Liver (tissue), 9 donors: Measurements from ENCODE around the gene CTPS2. TPM values are rescaled to one million over a fixed set of nuclear protein-coding genes. Genes with fewer than 3 reads are reported as not detected.

ENCODE experiments used
- DNase-seq: peaks from one replicate; pipeline ENCODE4 v3.0.0-alpha.2; 2017; ENCODE audit warnings: low spot score
- H3K27ac ChIP-seq, 2 donors: one replicate each; pipeline ENCODE4 v1.7.0; 2013; ENCODE audit warnings: inconsistent platforms in 2 of 2, low read length in 2 of 2, control low read depth in 1 of 2, low read depth in 1 of 2, mild to moderate bottlenecking in 1 of 2
- H3K27me3 ChIP-seq, 4 donors: one replicate each; pipeline versions ENCODE4 v1.6.1 to v1.7.0; 2013; ENCODE audit warnings: low read length in 3 of 4, inconsistent platforms in 1 of 4, mild to moderate bottlenecking in 1 of 4, moderate library complexity in 1 of 4; ENCODE audit not compliant: control insufficient read depth in 4 of 4, insufficient read depth in 4 of 4
- H3K36me3 ChIP-seq, 4 donors: one replicate each; pipeline versions ENCODE4 v1.6.1 to v1.7.0; 2013; ENCODE audit warnings: low read length in 3 of 4, mild to moderate bottlenecking in 3 of 4, low read depth in 1 of 4, moderate library complexity in 1 of 4; ENCODE audit not compliant: control insufficient read depth in 4 of 4, insufficient read depth in 3 of 4
- H3K4me1 ChIP-seq, 4 donors: one replicate each; pipeline versions ENCODE4 v1.6.1 to v1.7.0; 2013; ENCODE audit warnings: low read length in 3 of 4, mild to moderate bottlenecking in 3 of 4, moderate library complexity in 1 of 4; ENCODE audit not compliant: control insufficient read depth in 4 of 4, insufficient read depth in 4 of 4
- H3K4me3 ChIP-seq, 3 donors: one replicate each; pipeline versions ENCODE4 v1.6.1 to v1.7.0; 2013; ENCODE audit warnings: low read length in 3 of 3, control low read depth in 1 of 3, low read depth in 1 of 3, mild to moderate bottlenecking in 1 of 3
- H3K9ac ChIP-seq, 2 donors: one replicate each; pipeline ENCODE4 v1.7.0; 2013; ENCODE audit warnings: low read length in 2 of 2, mild to moderate bottlenecking in 2 of 2, moderate library complexity in 2 of 2, control low read depth in 1 of 2, low read depth in 1 of 2
- H3K9me3 ChIP-seq, 4 donors: one replicate each; pipeline versions ENCODE4 v1.6.1 to v1.7.0; 2013; ENCODE audit warnings: low read length in 3 of 4; ENCODE audit not compliant: control insufficient read depth in 4 of 4
- ATF3 ChIP-seq: IDR thresholded peaks from 2 replicates; pipeline ENCODE4 v1.6.1; 2016; ENCODE audit warnings: antibody characterized with exemption
- CTCF ChIP-seq: fragments of 150-350 bp; IDR thresholded peaks from 2 replicates; pipeline ENCODE4 v1.5.1; 2017; ENCODE audit warnings: improper control_type of control experiment, low read depth, low read length; ENCODE audit not compliant: missing input control
- EGR1 ChIP-seq, 2 donors: IDR thresholded peaks; 2 replicates each; pipeline ENCODE4 v1.6.1; 2016 to 2018; ENCODE audit warnings: antibody characterized with exemption in 2 of 2, low read depth in 2 of 2
- FOXA1 ChIP-seq: IDR thresholded peaks from 2 replicates; pipeline ENCODE4 v1.6.1; 2016; ENCODE audit warnings: antibody characterized with exemption
- FOXA2 ChIP-seq: IDR thresholded peaks from 2 replicates; pipeline ENCODE4 v1.6.1; 2016; ENCODE audit warnings: antibody characterized with exemption
- GABPA ChIP-seq, 2 donors: IDR thresholded peaks in 1 of 2; conservative IDR thresholded peaks in 1 of 2; 2 replicates each; pipeline ENCODE4 v1.6.1; 2016; ENCODE audit warnings: antibody characterized with exemption in 2 of 2, mild to moderate bottlenecking in 1 of 2, moderate library complexity in 1 of 2
- HNF4A ChIP-seq, 2 donors: conservative IDR thresholded peaks; 2 replicates each; pipeline ENCODE4 v1.6.1; 2016; ENCODE audit warnings: antibody characterized with exemption in 2 of 2, mild to moderate bottlenecking in 2 of 2
- HNF4G ChIP-seq: IDR thresholded peaks from 2 replicates; pipeline ENCODE4 v1.6.1; 2016; ENCODE audit warnings: antibody characterized with exemption
- JUND ChIP-seq, 2 donors: IDR thresholded peaks; 2 replicates each; pipeline ENCODE4 v1.6.1; 2016; ENCODE audit warnings: antibody characterized with exemption in 2 of 2
- MAX ChIP-seq: IDR thresholded peaks from 2 replicates; pipeline ENCODE4 v1.6.1; 2016; ENCODE audit warnings: antibody characterized with exemption
- NR2F2 ChIP-seq: IDR thresholded peaks from 2 replicates; pipeline ENCODE4 v1.6.1; 2016; ENCODE audit warnings: antibody characterized with exemption
- RAD21 ChIP-seq, 2 donors: IDR thresholded peaks; 2 replicates each; pipeline ENCODE4 v1.6.1; 2016; ENCODE audit warnings: antibody characterized with exemption in 2 of 2, mild to moderate bottlenecking in 2 of 2
- REST ChIP-seq: IDR thresholded peaks from 2 replicates; pipeline ENCODE4 v1.6.1; 2016; ENCODE audit warnings: antibody characterized with exemption, mild to moderate bottlenecking
- RXRA ChIP-seq, 2 donors: IDR thresholded peaks; 2 replicates each; pipeline ENCODE4 v1.6.1; 2017 to 2018; ENCODE audit warnings: antibody characterized with exemption in 2 of 2, mild to moderate bottlenecking in 1 of 2
- SP1 ChIP-seq: IDR thresholded peaks from 2 replicates; pipeline ENCODE4 v1.6.1; 2018; ENCODE audit warnings: antibody characterized with exemption, mild to moderate bottlenecking
- TAF1 ChIP-seq: conservative IDR thresholded peaks from 2 replicates; pipeline ENCODE4 v1.6.1; 2016; ENCODE audit warnings: antibody characterized with exemption, mild to moderate bottlenecking
- YY1 ChIP-seq: IDR thresholded peaks from 2 replicates; pipeline ENCODE4 v1.6.1; 2016; ENCODE audit warnings: antibody characterized with exemption, mild to moderate bottlenecking
- ZBTB33 ChIP-seq: IDR thresholded peaks from 2 replicates; pipeline ENCODE4 v1.6.1; 2016; ENCODE audit warnings: antibody characterized with exemption
- WGBS: extraction: QIAGEN DNeasy Blood & Tissue Kit; methylation state at CpG from one replicate; pipeline ENCODE4 v1.1.7; 2013; 5-methylcytosine and 5-hydroxymethylcytosine counted together
- polyA plus RNA-seq, 2 donors: library from polyadenylated mRNA; stranded (reverse) in 1 of 2; unstranded in 1 of 2; fragments of 200-250 nt in 1 of 2; fragments of >200 nt in 1 of 2; fragmentation: Nextera tagmentation in 1 of 2; extraction: Ambion mirVana in 1 of 2; gene quantifications; one replicate each; pipeline versions ENCODE4 v1.2.1 to v1.2.3, GENCODE V29; 2013 to 2015
- total RNA-seq, 2 donors: library from RNA; depleted of rRNA; stranded (reverse); fragments of >200 nt; gene quantifications; one replicate each; pipeline ENCODE4 v1.2.3, GENCODE V29; 2014
- donor health status: healthy.
- donor health status: healthy.
- donor health status: healthy.
- donor health status: healthy.
- donor health status: healthy.

The CTPS2 gene
- total and polyA plus RNA-seq, 4 donors, result 3.0 to 11.2 (median 7.2) TPM

GRCh38 chrX:16635596-16635995 is 76.9 kb downstream of the CTPS2 start:
- DNase-seq, result no peak
- TF ChIP-seq FOXA2, result no peak
- TF ChIP-seq GABPA (IDR thresholded peaks at IDR 0.05 in 1 of 2, conservative IDR thresholded peaks at IDR 0.05 in 1 of 2), result no peak
- peaks cover 0 to 2% (median 0%) of the 10 kb centered on the region in 4 donors for H3K36me3 ChIP-seq
- no peaks in the 10 kb centered on the region for H3K4me1 ChIP-seq
- no peak overlapping the region for H3K27ac ChIP-seq
- H3K27me3 ChIP-seq, result no peaks in the 10 kb centered on the region
- no peak overlapping the region for H3K9ac ChIP-seq
- 98% methylated on average over 3 of the region's 3 CpGs for WGBS
- H3K4me3 ChIP-seq, result no peak overlapping the region
- no peaks in the 10 kb centered on the region for H3K9me3 ChIP-seq

- TF ChIP-seq EGR1 (IDR thresholded peaks at IDR 0.05; ENCODE audit: low read depth in 2 of 2) (no peak), GABPA (IDR thresholded peaks at IDR 0.05 in 1 of 2, conservative IDR thresholded peaks at IDR 0.05 in 1 of 2) (no peak), YY1 (no peak), RXRA (IDR thresholded peaks at IDR 0.05) (no peak), NR2F2 (no peak), MAX (no peak), ZBTB33 (no peak), RAD21 (IDR thresholded peaks at IDR 0.05) (no peak), TAF1 (no peak), ATF3 (no peak), HNF4G (no peak), FOXA2 (no peak), HNF4A (conservative IDR thresholded peaks at IDR 0.05) (no peak), REST (no peak), JUND (IDR thresholded peaks at IDR 0.05) (no peak), SP1 (no peak), CTCF (no peak), FOXA1 (no peak)
- Histone ChIP-seq H3K4me1 (no peaks in the 10 kb centered on the region), H3K9me3 (no peaks in the 10 kb centered on the region), H3K36me3 (peaks cover 0 to 2% (median 0%) of the 10 kb centered on the region in 4 donors), H3K9ac (no peak overlapping the region), H3K27ac (no peak overlapping the region), H3K27me3 (no peaks in the 10 kb centered on the region), H3K4me3 (no peak overlapping the region)
- no peak for DNase-seq
- WGBS, result 93% methylated on average over 5 of the region's 5 CpGs
Measured at GRCh38 chrX:16635040-16635439, 77.4 kb downstream of the CTPS2 start.
